Measurements from ENCODE around the gene NOX3. TPM values are rescaled to one million over a fixed set of nuclear protein-coding genes. Genes with fewer than 3 reads are reported as not detected.

NOX3 gene
- total and polyA plus RNA-seq, 2 of the 8 experiments (the other 6 are each of a cell fraction or from before 2014, with no cell fraction given): not detected

DNA sequence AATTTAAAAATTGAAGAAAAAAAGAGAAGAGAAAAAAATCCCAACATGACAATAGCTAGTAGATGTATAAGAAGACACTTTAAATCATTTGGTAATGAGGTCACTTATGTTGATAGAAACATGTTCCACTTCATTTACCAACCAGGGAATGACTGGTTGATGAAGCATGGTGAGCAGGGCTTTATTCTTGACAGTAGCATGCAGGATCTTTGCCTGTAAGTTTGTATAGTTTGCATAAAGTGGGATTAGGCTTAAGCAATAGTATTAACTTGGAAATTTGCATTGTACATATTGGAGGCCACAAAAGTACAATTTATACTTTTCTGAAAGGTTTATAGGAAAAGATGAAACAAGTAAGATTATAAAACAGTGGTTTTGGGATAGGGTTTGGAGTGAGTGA lies 67.0 kb downstream of the NOX3 start:
- H4K91ac ChIP-seq (replicated peaks; ENCODE audit: insufficient read length, low read length): no peak overlapping the region
- H3K4me3 ChIP-seq (ENCODE audit: extremely low read depth in 1 of 4, insufficient read depth in 2 of 4, low read depth in 3 of 4, low read length in 4 of 4): no peak overlapping the region
- H3K27me3 ChIP-seq (replicated peaks in 1 of 4; ENCODE audit: control insufficient read depth in 3 of 4, extremely low read depth in 1 of 4, insufficient read depth in 3 of 4, low read length in 3 of 4): no peaks in the 10 kb centered on the region
- H4K20me1 ChIP-seq (replicated peaks in 1 of 2; ENCODE audit: control insufficient read depth in 1 of 2, insufficient read depth in 2 of 2, low read length in 2 of 2): no peaks in the 10 kb centered on the region
- no peak overlapping the region for H3K14ac ChIP-seq (ENCODE audit: insufficient read length)
- POLR2A ChIA-PET (ENCODE audit: partially characterized antibody): no interaction called here
- no peaks in the 10 kb centered on the region for H3K4me1 ChIP-seq (replicated peaks in 1 of 4; ENCODE audit: control insufficient read depth in 3 of 4, insufficient read depth in 4 of 4, low read length in 3 of 4)
- H4K8ac ChIP-seq (ENCODE audit: extremely low read depth, insufficient read depth, low read length): no peak overlapping the region
- H3K79me2 ChIP-seq (ENCODE audit: control insufficient read depth in 1 of 2, insufficient read depth in 2 of 2, low read length in 2 of 2): no peaks in the 10 kb centered on the region
- no peak overlapping the region for H2BK20ac ChIP-seq (ENCODE audit: low read length)
- no peak overlapping the region for H2BK120ac ChIP-seq (replicated peaks; ENCODE audit: low read depth, low read length)
- no peak overlapping the region for H4K5ac ChIP-seq (ENCODE audit: insufficient read length, low read depth, low read length)
- H3K79me1 ChIP-seq (ENCODE audit: low read depth, low read length): no peaks in the 10 kb centered on the region
- no peak overlapping the region for H3K4ac ChIP-seq (replicated peaks; ENCODE audit: insufficient read length, low read depth, low read length)
- H3K9ac ChIP-seq (replicated peaks in 1 of 4; ENCODE audit: extremely low read depth in 1 of 4, low read depth in 3 of 4, low read length in 3 of 4): no peak overlapping the region
- FAIRE-seq (no peak), DNase-seq (ENCODE audit: low read depth in 1 of 2, low spot score in 2 of 2) (no peak)
- no peak overlapping the region for H2AFZ ChIP-seq (ENCODE audit: low read length)
- H3K4me2 ChIP-seq (ENCODE audit: insufficient read depth in 1 of 2, low read depth in 2 of 2, low read length in 2 of 2): no peak overlapping the region
- H3K23ac ChIP-seq (ENCODE audit: insufficient read length): no peak overlapping the region
- no peak overlapping the region for H2BK15ac ChIP-seq (ENCODE audit: low read length)
- no peaks in the 10 kb centered on the region for H3K23me2 ChIP-seq (ENCODE audit: low read depth, low read length)
- no peak overlapping the region for H3K56ac ChIP-seq (replicated peaks; ENCODE audit: insufficient read length, low read depth, low read length)
- H3K36me3 ChIP-seq (ENCODE audit: control insufficient read depth in 2 of 4, insufficient read depth in 4 of 4, low read length in 3 of 4): no peaks in the 10 kb centered on the region
- no peak overlapping the region for H3K27ac ChIP-seq (ENCODE audit: low read depth, low read length)
- H2AK5ac ChIP-seq (ENCODE audit: low read depth, low read length): no peak overlapping the region
- H3K9me3 ChIP-seq (ENCODE audit: insufficient read depth in 2 of 2, low read depth in 1 of 2, low read length in 1 of 2): no peaks in the 10 kb centered on the region
- H2BK12ac ChIP-seq (ENCODE audit: low read depth, low read length): no peak overlapping the region
- CTCF ChIA-PET (ENCODE audit: partially characterized antibody): interaction anchor here (0.9 to 2.4 kb wide), 2 partner anchors 8 to 17 kb away, joined by 3 to 8 read pairs; no protein-coding TSS in a partner anchor
- no peak overlapping the region for H2BK5ac ChIP-seq (ENCODE audit: low read depth, low read length)
- no peak overlapping the region for H3K18ac ChIP-seq (ENCODE audit: extremely low read depth, low read length)
- TF ChIP-seq CHD1 (IDR thresholded peaks at IDR 0.05; ENCODE audit: low read depth, low read length) (no peak), RNF2 (IDR thresholded peaks at IDR 0.05; ENCODE audit: borderline replicate concordance, low read depth, low read length, missing control alignments, poor library complexity, severe bottlenecking) (no peak), SRF (IDR thresholded peaks at IDR 0.05; ENCODE audit: low read depth, low read length) (no peak), SIX5 (IDR thresholded peaks at IDR 0.05; ENCODE audit: low read depth, low read length) (no peak), KDM4A (IDR thresholded peaks at IDR 0.05; ENCODE audit: low read depth, low read length, severe bottlenecking) (no peak), KDM5A (IDR thresholded peaks at IDR 0.05; ENCODE audit: low read length) (no peak), SP2 (IDR thresholded peaks at IDR 0.05; ENCODE audit: low read length) (no peak), CREB1 (IDR thresholded peaks at IDR 0.05) (no peak), FOSL1 (IDR thresholded peaks at IDR 0.05; ENCODE audit: insufficient read depth, low read depth, low read length) (no peak), BCL11A (IDR thresholded peaks at IDR 0.05; ENCODE audit: low read depth in 2 of 2, low read length in 2 of 2) (no peak), POLR2A (IDR thresholded peaks at IDR 0.05; ENCODE audit: control extremely low read depth in 1 of 2, low read depth in 2 of 2, low read length in 2 of 2) (no peak), EGR1 (IDR thresholded peaks at IDR 0.05; ENCODE audit: borderline replicate concordance, low read depth, low read length) (no peak), CBX8 (IDR thresholded peaks at IDR 0.05; ENCODE audit: borderline replicate concordance, low read depth, low read length) (no peak), SP1 (IDR thresholded peaks at IDR 0.05; ENCODE audit: low read depth, low read length) (no peak)
- TF ChIP-seq, protein P1, sequence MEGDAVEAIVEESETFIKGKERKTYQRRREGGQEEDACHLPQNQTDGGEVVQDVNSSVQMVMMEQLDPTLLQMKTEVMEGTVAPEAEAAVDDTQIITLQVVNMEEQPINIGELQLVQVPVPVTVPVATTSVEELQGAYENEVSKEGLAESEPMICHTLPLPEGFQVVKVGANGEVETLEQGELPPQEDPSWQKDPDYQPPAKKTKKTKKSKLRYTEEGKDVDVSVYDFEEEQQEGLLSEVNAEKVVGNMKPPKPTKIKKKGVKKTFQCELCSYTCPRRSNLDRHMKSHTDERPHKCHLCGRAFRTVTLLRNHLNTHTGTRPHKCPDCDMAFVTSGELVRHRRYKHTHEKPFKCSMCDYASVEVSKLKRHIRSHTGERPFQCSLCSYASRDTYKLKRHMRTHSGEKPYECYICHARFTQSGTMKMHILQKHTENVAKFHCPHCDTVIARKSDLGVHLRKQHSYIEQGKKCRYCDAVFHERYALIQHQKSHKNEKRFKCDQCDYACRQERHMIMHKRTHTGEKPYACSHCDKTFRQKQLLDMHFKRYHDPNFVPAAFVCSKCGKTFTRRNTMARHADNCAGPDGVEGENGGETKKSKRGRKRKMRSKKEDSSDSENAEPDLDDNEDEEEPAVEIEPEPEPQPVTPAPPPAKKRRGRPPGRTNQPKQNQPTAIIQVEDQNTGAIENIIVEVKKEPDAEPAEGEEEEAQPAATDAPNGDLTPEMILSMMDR (IDR thresholded peaks at IDR 0.05; ENCODE audit: control extremely low read depth in 1 of 3, insufficient read depth in 1 of 3, low read depth in 1 of 3, low read length in 3 of 3): no peak
